ENCODE results near the gene ZBP1.
A peak's percentile ranks its signal among the peaks of the same experiment; 100 is the strongest.

The ZBP1 gene

DNA sequence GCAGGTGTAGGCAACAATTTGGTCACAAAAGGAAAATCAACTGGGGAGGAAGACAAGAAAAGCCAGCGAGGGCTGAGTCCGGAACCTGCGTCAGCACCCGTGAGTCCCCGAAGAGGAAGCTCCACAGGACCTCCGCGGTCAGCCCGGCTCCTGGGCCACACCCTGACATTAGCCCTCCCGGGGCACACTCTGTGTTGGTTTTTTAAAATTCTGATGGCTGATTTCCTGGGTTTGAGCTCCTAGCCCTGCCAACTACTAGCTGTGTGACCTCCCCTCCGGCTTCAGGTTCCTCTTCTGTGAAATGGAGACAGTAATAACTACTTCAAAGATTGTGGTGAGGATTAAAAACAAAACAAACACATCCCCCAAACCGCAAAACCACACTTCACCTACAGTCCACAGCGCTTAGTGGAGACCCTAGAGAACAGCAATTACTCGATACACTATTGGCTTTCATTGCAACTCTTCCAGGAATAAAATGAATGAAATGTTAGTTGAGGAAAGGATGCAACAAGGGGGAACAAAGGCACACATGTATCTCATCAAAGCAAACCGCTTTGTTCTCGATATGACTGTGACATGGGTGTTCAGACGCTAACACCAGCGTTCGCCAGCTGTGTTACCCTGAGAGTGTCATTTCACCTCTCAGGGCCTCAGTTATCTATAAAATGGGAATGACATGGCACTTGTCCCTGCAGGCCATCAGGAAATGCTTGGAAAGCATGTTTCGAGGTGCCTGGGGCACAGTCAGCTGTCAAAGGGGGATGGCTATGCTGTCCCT, 985 bp downstream of the ZBP1 start:
- peaks cover 88% of the 10 kb centered on the region for H3K27me3 ChIP-seq (ENCODE audit: control insufficient read depth, low read length)
- H4K20me1 ChIP-seq (ENCODE audit: control insufficient read depth, insufficient read depth, low read depth, low read length) = peaks cover 23% of the 10 kb centered on the region
- H3K27ac ChIP-seq (ENCODE audit: low read depth, low read length) = no peak overlapping the region
- H3K9me3 ChIP-seq (ENCODE audit: control insufficient read depth, insufficient read depth, low read length) = no peaks in the 10 kb centered on the region
- H3K36me3 ChIP-seq (ENCODE audit: control insufficient read depth, low read length) = no peaks in the 10 kb centered on the region
- peak overlapping the region; percentile 12; the same call in 1 of the 2 replicates for H3K4me3 ChIP-seq (ENCODE audit: low read length)
- H3K4me1 ChIP-seq (ENCODE audit: control insufficient read depth, low read length) = peaks cover 50% of the 10 kb centered on the region
- peak; percentile 91; the same call in 1 of the 2 replicates for TF ChIP-seq EZH2phosphoT487 (IDR thresholded peaks at IDR 0.05; ENCODE audit: borderline replicate concordance, low read length)
- TF ChIP-seq CTCF (IDR thresholded peaks at IDR 0.05; ENCODE audit: low read depth, low read length, poor library complexity, severe bottlenecking) = peak; percentile 7
- no peaks in the 10 kb centered on the region for H3K79me2 ChIP-seq (ENCODE audit: control insufficient read depth, low read length)
- peaks cover 22% of the 10 kb centered on the region for H3F3A ChIP-seq (ENCODE audit: control insufficient read depth, insufficient read depth)
- H3K4me2 ChIP-seq (ENCODE audit: low read length) = peak overlapping the region; percentile 69
- no peaks in the 10 kb centered on the region for H3K9me2 ChIP-seq (replicated peaks; ENCODE audit: control insufficient read depth, low read length)

GRCh38 chr20:57618764-57619050, 1.5 kb downstream of the ZBP1 start:
- no peak for TF ChIP-seq CTCF (IDR thresholded peaks at IDR 0.05; ENCODE audit: low read depth, low read length, poor library complexity, severe bottlenecking)
- TF ChIP-seq EZH2phosphoT487 (IDR thresholded peaks at IDR 0.05; ENCODE audit: borderline replicate concordance, low read length) = no peak
- no peaks in the 10 kb centered on the region for H3K9me3 ChIP-seq (ENCODE audit: control insufficient read depth, insufficient read depth, low read length)
- H3F3A ChIP-seq (ENCODE audit: control insufficient read depth, insufficient read depth) = peaks cover 22% of the 10 kb centered on the region
- H3K36me3 ChIP-seq (ENCODE audit: control insufficient read depth, low read length) = no peaks in the 10 kb centered on the region
- H3K4me2 ChIP-seq (ENCODE audit: low read length) = peak overlapping the region; percentile 69
- H3K27ac ChIP-seq (ENCODE audit: low read depth, low read length) = no peak overlapping the region
- H3K79me2 ChIP-seq (ENCODE audit: control insufficient read depth, low read length) = no peaks in the 10 kb centered on the region
- peaks cover 50% of the 10 kb centered on the region for H3K4me1 ChIP-seq (ENCODE audit: control insufficient read depth, low read length)
- H3K4me3 ChIP-seq (ENCODE audit: low read length) = peak overlapping the region; percentile 12; the same call in 1 of the 2 replicates
- H3K27me3 ChIP-seq (ENCODE audit: control insufficient read depth, low read length) = peaks cover 83% of the 10 kb centered on the region
- no peaks in the 10 kb centered on the region for H3K9me2 ChIP-seq (replicated peaks; ENCODE audit: control insufficient read depth, low read length)
- H4K20me1 ChIP-seq (ENCODE audit: control insufficient read depth, insufficient read depth, low read depth, low read length) = peaks cover 23% of the 10 kb centered on the region

- H3K36me3 ChIP-seq (ENCODE audit: control insufficient read depth, low read length) = no peaks in the 10 kb centered on the region
- no peak overlapping the region for H3K27ac ChIP-seq (ENCODE audit: low read depth, low read length)
- no peaks in the 10 kb centered on the region for H3K9me3 ChIP-seq (ENCODE audit: control insufficient read depth, insufficient read depth, low read length)
- H3K9me2 ChIP-seq (replicated peaks; ENCODE audit: control insufficient read depth, low read length) = no peaks in the 10 kb centered on the region
- peaks cover 22% of the 10 kb centered on the region for H3F3A ChIP-seq (ENCODE audit: control insufficient read depth, insufficient read depth)
- H3K4me3 ChIP-seq (ENCODE audit: low read length) = peak overlapping the region; percentile 12; the same call in 1 of the 2 replicates
- peaks cover 80% of the 10 kb centered on the region for H3K27me3 ChIP-seq (ENCODE audit: control insufficient read depth, low read length)
- no peaks in the 10 kb centered on the region for H3K79me2 ChIP-seq (ENCODE audit: control insufficient read depth, low read length)
- TF ChIP-seq CTCF (IDR thresholded peaks at IDR 0.05; ENCODE audit: low read depth, low read length, poor library complexity, severe bottlenecking) (no peak), EZH2phosphoT487 (IDR thresholded peaks at IDR 0.05; ENCODE audit: borderline replicate concordance, low read length) (no peak)
- peaks cover 50% of the 10 kb centered on the region for H3K4me1 ChIP-seq (ENCODE audit: control insufficient read depth, low read length)
- H4K20me1 ChIP-seq (ENCODE audit: control insufficient read depth, insufficient read depth, low read depth, low read length) = peaks cover 23% of the 10 kb centered on the region
- peak overlapping the region; percentile 69 for H3K4me2 ChIP-seq (ENCODE audit: low read length)
Observed at GRCh38 chr20:57618091-57618763, 2.0 kb downstream of the ZBP1 start.
